Hypothalamus (tissue), 51 donors: ENCODE results near the gene ZNF738.

Experiments
- DNase-seq, 51 donors: peaks; one replicate each; lab custom pipeline; 2025; lab: John Stamatoyannopoulos, UW

The ZNF738 gene

GRCh38 chr19:21410166-21410565 is 51.4 kb downstream of the ZNF738 start:
- DNase-seq, result no peak

- no peak for DNase-seq
These were observed 63.4 kb downstream of the ZNF738 start for GRCh38 chr19:21422244-21422643.

DNA sequence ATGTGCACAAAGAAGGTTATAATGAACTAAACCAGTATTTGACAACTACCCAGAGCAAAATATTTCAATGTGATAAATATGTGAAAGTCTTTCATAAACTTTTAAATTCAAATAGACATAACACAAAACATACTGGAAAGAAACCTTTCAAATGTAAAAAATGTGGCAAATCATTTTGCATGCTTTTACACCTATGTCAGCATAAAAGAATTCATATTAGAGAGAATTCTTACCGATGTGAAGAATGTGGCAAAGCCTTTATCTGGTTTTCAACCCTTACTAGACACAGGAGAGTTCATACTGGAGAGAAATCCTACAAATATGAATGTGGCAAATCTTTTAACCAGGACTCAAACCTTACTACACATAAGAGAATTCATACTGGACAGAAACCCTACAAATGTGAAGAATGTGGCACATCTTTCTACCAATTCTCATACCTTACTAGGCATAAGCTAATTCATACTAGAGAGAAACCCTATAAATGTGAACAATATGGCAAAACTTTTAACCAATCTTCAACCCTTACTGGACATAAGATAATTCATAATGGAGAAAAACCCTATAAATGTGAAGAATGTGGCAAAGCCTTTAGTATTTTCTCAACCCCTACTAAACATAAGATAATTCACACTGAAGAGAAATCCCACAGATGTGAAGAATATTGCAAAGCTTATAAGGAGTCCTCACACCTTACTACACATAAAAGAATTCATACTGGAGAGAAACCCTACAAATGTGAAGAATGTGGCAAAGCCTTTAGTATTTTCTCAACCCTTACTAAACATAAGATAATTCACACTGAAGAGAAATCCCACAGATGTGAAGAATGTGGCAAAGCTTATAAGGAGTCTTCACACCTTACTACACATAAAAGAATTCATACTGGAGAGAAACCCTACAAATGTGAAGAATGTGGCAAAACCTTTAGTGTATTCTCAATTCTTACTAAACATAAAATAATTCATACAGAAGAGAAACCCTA is 64.5 kb downstream of the ZNF738 start:
- no peak for DNase-seq
